ENCODE data around the gene H3-3A.

DNA sequence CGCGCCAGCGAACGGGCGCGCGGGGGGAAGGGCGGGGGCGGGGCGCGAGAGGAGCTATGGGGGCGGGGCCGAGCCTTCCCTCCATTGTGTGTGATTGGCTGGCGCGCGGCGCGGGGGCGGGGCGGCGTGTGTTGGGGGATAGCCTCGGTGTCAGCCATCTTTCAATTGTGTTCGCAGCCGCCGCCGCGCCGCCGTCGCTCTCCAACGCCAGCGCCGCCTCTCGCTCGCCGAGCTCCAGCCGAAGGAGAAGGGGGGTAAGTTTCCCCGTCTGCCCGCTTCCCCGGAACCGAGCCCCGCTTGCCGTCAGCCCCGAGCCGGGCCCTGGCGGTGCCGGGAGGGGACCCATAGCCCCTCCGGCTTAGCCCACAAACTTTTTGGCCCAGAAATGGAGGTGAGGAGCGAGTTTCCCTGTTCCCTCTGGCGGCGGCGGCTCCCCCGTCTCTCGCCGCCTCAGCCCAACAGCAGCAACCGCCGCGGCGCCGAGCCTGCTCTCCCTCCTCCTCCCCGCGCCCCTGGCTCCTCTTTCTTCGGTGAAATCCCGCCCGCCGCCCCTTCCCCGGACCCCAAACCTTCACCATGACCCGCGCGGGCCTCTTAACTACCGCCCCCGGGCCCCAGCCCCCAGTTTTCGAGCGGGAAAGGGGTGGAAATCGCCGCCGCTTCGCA lies at the start of gene H3-3A:
- TF ChIP-seq, protein P1, sequence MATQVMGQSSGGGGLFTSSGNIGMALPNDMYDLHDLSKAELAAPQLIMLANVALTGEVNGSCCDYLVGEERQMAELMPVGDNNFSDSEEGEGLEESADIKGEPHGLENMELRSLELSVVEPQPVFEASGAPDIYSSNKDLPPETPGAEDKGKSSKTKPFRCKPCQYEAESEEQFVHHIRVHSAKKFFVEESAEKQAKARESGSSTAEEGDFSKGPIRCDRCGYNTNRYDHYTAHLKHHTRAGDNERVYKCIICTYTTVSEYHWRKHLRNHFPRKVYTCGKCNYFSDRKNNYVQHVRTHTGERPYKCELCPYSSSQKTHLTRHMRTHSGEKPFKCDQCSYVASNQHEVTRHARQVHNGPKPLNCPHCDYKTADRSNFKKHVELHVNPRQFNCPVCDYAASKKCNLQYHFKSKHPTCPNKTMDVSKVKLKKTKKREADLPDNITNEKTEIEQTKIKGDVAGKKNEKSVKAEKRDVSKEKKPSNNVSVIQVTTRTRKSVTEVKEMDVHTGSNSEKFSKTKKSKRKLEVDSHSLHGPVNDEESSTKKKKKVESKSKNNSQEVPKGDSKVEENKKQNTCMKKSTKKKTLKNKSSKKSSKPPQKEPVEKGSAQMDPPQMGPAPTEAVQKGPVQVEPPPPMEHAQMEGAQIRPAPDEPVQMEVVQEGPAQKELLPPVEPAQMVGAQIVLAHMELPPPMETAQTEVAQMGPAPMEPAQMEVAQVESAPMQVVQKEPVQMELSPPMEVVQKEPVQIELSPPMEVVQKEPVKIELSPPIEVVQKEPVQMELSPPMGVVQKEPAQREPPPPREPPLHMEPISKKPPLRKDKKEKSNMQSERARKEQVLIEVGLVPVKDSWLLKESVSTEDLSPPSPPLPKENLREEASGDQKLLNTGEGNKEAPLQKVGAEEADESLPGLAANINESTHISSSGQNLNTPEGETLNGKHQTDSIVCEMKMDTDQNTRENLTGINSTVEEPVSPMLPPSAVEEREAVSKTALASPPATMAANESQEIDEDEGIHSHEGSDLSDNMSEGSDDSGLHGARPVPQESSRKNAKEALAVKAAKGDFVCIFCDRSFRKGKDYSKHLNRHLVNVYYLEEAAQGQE (IDR thresholded peaks at IDR 0.05; ENCODE audit: unreplicated experiment): no peak
- TF ChIP-seq, protein P2, sequence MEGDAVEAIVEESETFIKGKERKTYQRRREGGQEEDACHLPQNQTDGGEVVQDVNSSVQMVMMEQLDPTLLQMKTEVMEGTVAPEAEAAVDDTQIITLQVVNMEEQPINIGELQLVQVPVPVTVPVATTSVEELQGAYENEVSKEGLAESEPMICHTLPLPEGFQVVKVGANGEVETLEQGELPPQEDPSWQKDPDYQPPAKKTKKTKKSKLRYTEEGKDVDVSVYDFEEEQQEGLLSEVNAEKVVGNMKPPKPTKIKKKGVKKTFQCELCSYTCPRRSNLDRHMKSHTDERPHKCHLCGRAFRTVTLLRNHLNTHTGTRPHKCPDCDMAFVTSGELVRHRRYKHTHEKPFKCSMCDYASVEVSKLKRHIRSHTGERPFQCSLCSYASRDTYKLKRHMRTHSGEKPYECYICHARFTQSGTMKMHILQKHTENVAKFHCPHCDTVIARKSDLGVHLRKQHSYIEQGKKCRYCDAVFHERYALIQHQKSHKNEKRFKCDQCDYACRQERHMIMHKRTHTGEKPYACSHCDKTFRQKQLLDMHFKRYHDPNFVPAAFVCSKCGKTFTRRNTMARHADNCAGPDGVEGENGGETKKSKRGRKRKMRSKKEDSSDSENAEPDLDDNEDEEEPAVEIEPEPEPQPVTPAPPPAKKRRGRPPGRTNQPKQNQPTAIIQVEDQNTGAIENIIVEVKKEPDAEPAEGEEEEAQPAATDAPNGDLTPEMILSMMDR (conservative IDR thresholded peaks at IDR 0.05; ENCODE audit: low read depth in 2 of 2): no peak
- no peak for TF ChIP-seq EZH2 (IDR thresholded peaks at IDR 0.05; ENCODE audit: low read depth, unreplicated experiment)
- TF ChIP-seq, protein P3, sequence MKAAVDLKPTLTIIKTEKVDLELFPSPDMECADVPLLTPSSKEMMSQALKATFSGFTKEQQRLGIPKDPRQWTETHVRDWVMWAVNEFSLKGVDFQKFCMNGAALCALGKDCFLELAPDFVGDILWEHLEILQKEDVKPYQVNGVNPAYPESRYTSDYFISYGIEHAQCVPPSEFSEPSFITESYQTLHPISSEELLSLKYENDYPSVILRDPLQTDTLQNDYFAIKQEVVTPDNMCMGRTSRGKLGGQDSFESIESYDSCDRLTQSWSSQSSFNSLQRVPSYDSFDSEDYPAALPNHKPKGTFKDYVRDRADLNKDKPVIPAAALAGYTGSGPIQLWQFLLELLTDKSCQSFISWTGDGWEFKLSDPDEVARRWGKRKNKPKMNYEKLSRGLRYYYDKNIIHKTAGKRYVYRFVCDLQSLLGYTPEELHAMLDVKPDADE (IDR thresholded peaks at IDR 0.05): no peak
- TF ChIP-seq POLR2AphosphoS5 (IDR thresholded peaks at IDR 0.05; ENCODE audit: low read depth): peak; percentile 84
- no peak for TF ChIP-seq ZNF331 (CRISPR knock-in tag; IDR thresholded peaks at IDR 0.05; ENCODE audit: low read depth)

Measured in GM23338 (cell line).